Measurements from ENCODE around the gene MYO5A. TPM values are rescaled to one million over a fixed set of nuclear protein-coding genes. Genes with fewer than 3 reads are reported as not detected.
A peak's percentile ranks its signal among the peaks of the same experiment; 100 is the strongest.

MYO5A gene
- total and polyA plus RNA-seq, 4 donors: 5.7 to 42.1 (median 22.0) TPM

DNA sequence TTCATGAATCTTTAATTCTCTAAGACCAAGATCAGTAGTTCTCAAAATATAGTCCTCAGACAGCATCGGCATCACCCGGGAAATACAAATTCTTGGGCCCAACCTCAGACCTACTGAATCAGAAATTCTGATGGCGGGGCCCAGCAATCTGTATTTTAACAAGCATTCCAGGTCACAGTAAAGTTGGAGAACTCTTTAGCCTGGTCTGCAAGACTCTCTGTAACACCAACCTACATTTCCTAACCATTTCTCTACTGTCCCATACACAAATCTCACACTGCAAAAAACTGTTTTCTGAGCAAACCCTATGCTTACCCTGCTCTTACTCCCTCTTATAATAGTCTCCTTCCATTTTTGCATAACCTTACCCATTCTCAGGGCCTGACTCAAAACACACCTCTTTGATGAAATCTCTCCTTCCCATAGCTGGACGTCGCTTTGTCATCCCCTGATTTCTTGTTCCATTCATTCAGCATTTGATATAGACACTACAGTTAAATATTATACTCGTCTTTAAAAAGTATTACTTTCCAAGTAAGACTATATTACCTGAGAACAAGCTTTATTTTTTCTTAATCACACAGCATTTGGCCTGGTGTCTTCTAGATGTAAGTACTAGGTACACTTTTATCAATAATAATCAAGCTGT, 149.8 kb downstream of the MYO5A start:
- 89 to 97% methylated on average over 6 of the region's 6 CpGs for WGBS, 2 donors
- Histone ChIP-seq H3K27ac (ENCODE audit: low read depth in 1 of 2, low read length in 2 of 2) (no peak overlapping the region), H3K36me3 (ENCODE audit: control insufficient read depth in 1 of 2, insufficient read depth in 2 of 2, low read length in 1 of 2) (peaks cover 4 to 7% of the 10 kb centered on the region in 2 donors), H3K9me3 (ENCODE audit: control insufficient read depth, low read length) (no peaks in the 10 kb centered on the region), H3K4me3 (ENCODE audit: low read length in 2 of 2) (no peak overlapping the region), H3K27me3 (ENCODE audit: control insufficient read depth in 1 of 2, insufficient read depth in 2 of 2, low read length in 1 of 2) (no peaks in the 10 kb centered on the region), H3K4me1 (ENCODE audit: control insufficient read depth in 1 of 2, insufficient read depth in 2 of 2, low read length in 2 of 2) (no peaks in the 10 kb centered on the region)
- no peak for DNase-seq
- no peak for ATAC-seq (ENCODE audit: low FRiP score)
- intact Hi-C loops (cut with DNase I): no loop called here

- Histone ChIP-seq H3K4me1 (ENCODE audit: control insufficient read depth in 1 of 2, insufficient read depth in 2 of 2, low read length in 2 of 2) (no peaks in the 10 kb centered on the region), H3K9me3 (ENCODE audit: control insufficient read depth, low read length) (no peaks in the 10 kb centered on the region), H3K36me3 (ENCODE audit: control insufficient read depth in 1 of 2, insufficient read depth in 2 of 2, low read length in 1 of 2) (peaks cover 4 to 5% of the 10 kb centered on the region in 2 donors), H3K27ac (ENCODE audit: low read depth in 1 of 2, low read length in 2 of 2) (no peak overlapping the region), H3K27me3 (ENCODE audit: control insufficient read depth in 1 of 2, insufficient read depth in 2 of 2, low read length in 1 of 2) (no peaks in the 10 kb centered on the region), H3K4me3 (ENCODE audit: low read length in 2 of 2) (no peak overlapping the region)
- peak in 1 of 2 donors; percentile 60 for DNase-seq
- WGBS, 2 donors: 91 to 92% methylated on average over 9 of the region's 9 CpGs
- no peak for ATAC-seq (ENCODE audit: low FRiP score)
- intact Hi-C loops (cut with DNase I): no loop called here
Measured at GRCh38 chr15:52370010-52370409, 158.7 kb downstream of the MYO5A start.

GRCh38 chr15:52369455-52369854, 159.2 kb downstream of the MYO5A start:
- Histone ChIP-seq H3K36me3 (ENCODE audit: control insufficient read depth in 1 of 2, insufficient read depth in 2 of 2, low read length in 1 of 2) (peaks cover 3 to 4% of the 10 kb centered on the region in 2 donors), H3K27ac (ENCODE audit: low read depth in 1 of 2, low read length in 2 of 2) (no peak overlapping the region), H3K9me3 (ENCODE audit: control insufficient read depth, low read length) (no peaks in the 10 kb centered on the region), H3K4me1 (ENCODE audit: control insufficient read depth in 1 of 2, insufficient read depth in 2 of 2, low read length in 2 of 2) (no peaks in the 10 kb centered on the region), H3K4me3 (ENCODE audit: low read length in 2 of 2) (no peak overlapping the region), H3K27me3 (ENCODE audit: control insufficient read depth in 1 of 2, insufficient read depth in 2 of 2, low read length in 1 of 2) (no peaks in the 10 kb centered on the region)
- intact Hi-C loops (cut with DNase I): loop anchor here in 1 of 2 donors (10.0 kb wide), 1 partner anchor 115 kb away; no protein-coding TSS in a partner anchor
- 90 to 93% methylated on average over 3 of the region's 3 CpGs for WGBS, 2 donors
- ATAC-seq (ENCODE audit: low FRiP score): no peak
- DNase-seq: no peak

DNA sequence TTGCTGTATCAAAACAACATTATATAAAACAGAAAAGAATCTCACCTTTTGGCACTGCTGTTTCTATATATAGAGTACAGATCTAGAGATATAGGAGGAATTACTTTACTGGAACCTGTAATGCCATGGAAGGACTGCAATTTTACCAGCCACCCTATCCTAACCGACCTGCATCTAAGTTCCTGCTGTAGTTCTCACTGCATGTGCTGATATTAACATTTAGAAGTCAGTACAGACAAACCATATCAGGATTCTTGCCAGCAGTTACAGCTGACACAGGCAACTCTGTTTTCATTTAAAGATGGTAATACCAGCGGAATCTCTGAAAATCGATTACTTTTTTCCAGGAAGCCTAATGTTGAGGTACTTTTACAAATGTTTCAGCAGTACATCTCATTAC, 159.7 kb downstream of the MYO5A start:
- H3K27me3 ChIP-seq (ENCODE audit: control insufficient read depth in 1 of 2, insufficient read depth in 2 of 2, low read length in 1 of 2): no peaks in the 10 kb centered on the region
- WGBS, 2 donors: 85 to 88% methylated on average over 3 of the region's 3 CpGs
- H3K36me3 ChIP-seq (ENCODE audit: control insufficient read depth in 1 of 2, insufficient read depth in 2 of 2, low read length in 1 of 2): peaks cover 0 to 4% of the 10 kb centered on the region in 2 donors
- no peak for DNase-seq
- intact Hi-C loops (cut with DNase I): loop anchor here in 1 of 2 donors (10.0 kb wide), 1 partner anchor 114 kb away; no protein-coding TSS in a partner anchor
- no peaks in the 10 kb centered on the region for H3K4me1 ChIP-seq (ENCODE audit: control insufficient read depth in 1 of 2, insufficient read depth in 2 of 2, low read length in 2 of 2)
- no peak overlapping the region for H3K4me3 ChIP-seq (ENCODE audit: low read length in 2 of 2)
- no peak overlapping the region for H3K27ac ChIP-seq (ENCODE audit: low read depth in 1 of 2, low read length in 2 of 2)
- no peak for ATAC-seq (ENCODE audit: low FRiP score)
- H3K9me3 ChIP-seq (ENCODE audit: control insufficient read depth, low read length): no peaks in the 10 kb centered on the region

- no peaks in the 10 kb centered on the region for H3K4me1 ChIP-seq (ENCODE audit: control insufficient read depth in 1 of 2, insufficient read depth in 2 of 2, low read length in 2 of 2)
- no peak overlapping the region for H3K27ac ChIP-seq (ENCODE audit: low read depth in 1 of 2, low read length in 2 of 2)
- WGBS, 2 donors: 83 to 88% methylated on average over 3 of the region's 3 CpGs
- no peaks in the 10 kb centered on the region for H3K9me3 ChIP-seq (ENCODE audit: control insufficient read depth, low read length)
- no peak for DNase-seq
- no peaks in the 10 kb centered on the region for H3K27me3 ChIP-seq (ENCODE audit: control insufficient read depth in 1 of 2, insufficient read depth in 2 of 2, low read length in 1 of 2)
- intact Hi-C loops (cut with DNase I): loop anchor here in 1 of 2 donors (10.0 kb wide), 1 partner anchor 114 kb away; no protein-coding TSS in a partner anchor
- H3K36me3 ChIP-seq (ENCODE audit: control insufficient read depth in 1 of 2, insufficient read depth in 2 of 2, low read length in 1 of 2): peaks cover 0 to 4% of the 10 kb centered on the region in 2 donors
- ATAC-seq (ENCODE audit: low FRiP score): no peak
- H3K4me3 ChIP-seq (ENCODE audit: low read length in 2 of 2): no peak overlapping the region
Measured at GRCh38 chr15:52368402-52368801, 160.3 kb downstream of the MYO5A start.

GRCh38 chr15:52362497-52362896, 166.2 kb downstream of the MYO5A start:
- DNase-seq (no peak), ATAC-seq (ENCODE audit: low FRiP score) (peak; percentile 63)
- Histone ChIP-seq H3K4me3 (ENCODE audit: low read length in 2 of 2) (no peak overlapping the region), H3K9me3 (ENCODE audit: control insufficient read depth, low read length) (no peaks in the 10 kb centered on the region), H3K36me3 (ENCODE audit: control insufficient read depth in 1 of 2, insufficient read depth in 2 of 2, low read length in 1 of 2) (peaks cover 0 to 5% of the 10 kb centered on the region in 2 donors), H3K4me1 (ENCODE audit: control insufficient read depth in 1 of 2, insufficient read depth in 2 of 2, low read length in 2 of 2) (no peaks in the 10 kb centered on the region), H3K27me3 (ENCODE audit: control insufficient read depth in 1 of 2, insufficient read depth in 2 of 2, low read length in 1 of 2) (no peaks in the 10 kb centered on the region), H3K27ac (ENCODE audit: low read depth in 1 of 2, low read length in 2 of 2) (no peak overlapping the region)
- WGBS, 2 donors: 92 to 93% methylated on average over 3 of the region's 3 CpGs
- intact Hi-C loops (cut with DNase I): loop anchor here in 1 of 2 donors (10.0 kb wide), 1 partner anchor 108 kb away; no protein-coding TSS in a partner anchor

- Histone ChIP-seq H3K27me3 (ENCODE audit: control insufficient read depth in 1 of 2, insufficient read depth in 2 of 2, low read length in 1 of 2) (no peaks in the 10 kb centered on the region), H3K27ac (ENCODE audit: low read depth in 1 of 2, low read length in 2 of 2) (no peak overlapping the region), H3K4me1 (ENCODE audit: control insufficient read depth in 1 of 2, insufficient read depth in 2 of 2, low read length in 2 of 2) (no peaks in the 10 kb centered on the region), H3K36me3 (ENCODE audit: control insufficient read depth in 1 of 2, insufficient read depth in 2 of 2, low read length in 1 of 2) (peaks cover 0 to 5% of the 10 kb centered on the region in 2 donors), H3K4me3 (ENCODE audit: low read length in 2 of 2) (no peak overlapping the region), H3K9me3 (ENCODE audit: control insufficient read depth, low read length) (no peaks in the 10 kb centered on the region)
- WGBS, 2 donors: 46 to 47% methylated on average over 4 of the region's 4 CpGs
- DNase-seq: no peak
- no peak for ATAC-seq (ENCODE audit: low FRiP score)
- intact Hi-C loops (cut with DNase I): loop anchor here in 1 of 2 donors (10.0 kb wide), 1 partner anchor 107 kb away; no protein-coding TSS in a partner anchor
Measured at GRCh38 chr15:52361975-52362494, 166.6 kb downstream of the MYO5A start.

GRCh38 chr15:52361494-52361893, 167.2 kb downstream of the MYO5A start:
- Histone ChIP-seq H3K4me1 (ENCODE audit: control insufficient read depth in 1 of 2, insufficient read depth in 2 of 2, low read length in 2 of 2) (no peaks in the 10 kb centered on the region), H3K9me3 (ENCODE audit: control insufficient read depth, low read length) (no peaks in the 10 kb centered on the region), H3K36me3 (ENCODE audit: control insufficient read depth in 1 of 2, insufficient read depth in 2 of 2, low read length in 1 of 2) (peaks cover 0 to 5% of the 10 kb centered on the region in 2 donors), H3K4me3 (ENCODE audit: low read length in 2 of 2) (no peak overlapping the region), H3K27me3 (ENCODE audit: control insufficient read depth in 1 of 2, insufficient read depth in 2 of 2, low read length in 1 of 2) (no peaks in the 10 kb centered on the region), H3K27ac (ENCODE audit: low read depth in 1 of 2, low read length in 2 of 2) (no peak overlapping the region)
- ATAC-seq (ENCODE audit: low FRiP score) (no peak), DNase-seq (no peak)
- intact Hi-C loops (cut with DNase I): loop anchor here in 1 of 2 donors (10.0 kb wide), 1 partner anchor 107 kb away; no protein-coding TSS in a partner anchor
- 47 to 63% methylated on average over 4 of the region's 4 CpGs for WGBS, 2 donors
